GM21717 (cell line): ENCODE data around the gene TSSK6.

ENCODE experiments used
- ATAC-seq: cut with Tn5 transposase; IDR thresholded peaks from one replicate; pipeline ENCODE4 v1.9.1; 2021; ENCODE audit warnings: mild to moderate bottlenecking, moderate library complexity; ENCODE audit not compliant: unreplicated experiment

The TSSK6 gene

GRCh38 chr19:19514881-19515641 lies at the start of gene TSSK6:
TSS of gene TSSK6 (minus strand) at chr19:19515548. CDS start at chr19:19515427, 121 bp downstream.
- no peak for ATAC-seq

DNA sequence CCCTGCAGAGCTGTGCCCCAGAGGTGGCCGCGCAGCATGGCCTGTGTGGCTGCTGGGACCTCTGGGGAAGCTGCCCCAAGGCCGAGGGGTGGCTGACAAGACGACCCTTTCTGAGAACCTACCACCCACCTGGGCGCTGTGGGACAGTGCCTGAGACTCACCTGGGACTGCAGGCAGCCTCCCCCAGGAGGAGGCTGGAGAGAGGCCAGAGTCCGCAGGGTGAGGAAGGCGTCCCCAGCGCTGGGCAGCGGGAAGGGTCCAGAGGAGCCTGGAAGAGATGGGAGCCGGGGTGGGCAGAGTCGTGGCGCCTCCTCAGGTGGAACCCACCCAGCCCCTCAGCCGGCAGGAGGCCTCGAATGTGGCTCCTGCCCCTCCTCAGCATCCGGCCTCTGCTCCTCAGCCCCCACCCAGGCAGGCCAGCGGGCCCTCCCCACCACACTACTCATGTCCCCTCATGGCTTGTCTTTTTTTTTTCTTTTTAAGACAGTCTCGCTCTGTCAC lies 48.0 kb upstream of the TSSK6 start:
- no peak for ATAC-seq

DNA sequence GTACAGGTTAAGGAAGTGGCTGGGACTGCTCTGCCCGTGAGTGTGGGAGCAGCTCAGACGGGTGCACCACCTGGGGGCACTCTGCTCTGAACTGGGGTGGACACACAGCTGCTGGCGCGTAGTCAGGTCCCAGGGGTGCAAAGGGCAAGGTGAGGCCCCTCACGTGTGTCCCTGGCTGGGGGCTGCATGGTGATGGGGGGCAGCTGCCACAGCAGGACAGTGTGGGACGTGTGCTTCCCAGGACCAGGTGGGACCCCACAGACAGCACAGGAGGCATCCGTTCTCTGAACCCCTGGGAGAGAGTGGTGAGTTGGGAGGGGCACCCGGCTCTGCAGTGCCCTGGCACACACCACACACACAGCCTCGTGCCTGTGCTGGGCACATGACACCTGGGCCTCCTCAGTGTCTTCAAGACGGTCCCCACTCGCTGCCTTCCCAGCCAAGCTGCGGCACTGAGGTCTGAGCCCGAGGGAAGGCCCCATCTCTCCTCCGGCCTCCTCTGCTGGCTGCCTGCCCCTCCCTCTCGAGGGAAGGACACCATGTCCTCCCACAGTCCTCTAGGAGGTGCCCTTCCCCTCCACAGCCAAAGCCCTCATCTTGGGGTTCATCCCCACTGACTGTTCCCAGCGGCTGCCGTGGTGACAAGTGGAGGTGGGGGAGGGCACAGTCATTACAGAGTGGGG lies 47.5 kb upstream of the TSSK6 start:
- no peak for ATAC-seq

- no peak for ATAC-seq
Measured at GRCh38 chr19:19561946-19562664, 46.8 kb upstream of the TSSK6 start.

GRCh38 chr19:19559931-19560330 lies 44.6 kb upstream of the TSSK6 start:
- ATAC-seq: no peak

GRCh38 chr19:19558636-19559035 lies 43.3 kb upstream of the TSSK6 start:
- ATAC-seq: no peak

GRCh38 chr19:19558055-19558454 lies 42.7 kb upstream of the TSSK6 start:
- ATAC-seq: no peak

DNA sequence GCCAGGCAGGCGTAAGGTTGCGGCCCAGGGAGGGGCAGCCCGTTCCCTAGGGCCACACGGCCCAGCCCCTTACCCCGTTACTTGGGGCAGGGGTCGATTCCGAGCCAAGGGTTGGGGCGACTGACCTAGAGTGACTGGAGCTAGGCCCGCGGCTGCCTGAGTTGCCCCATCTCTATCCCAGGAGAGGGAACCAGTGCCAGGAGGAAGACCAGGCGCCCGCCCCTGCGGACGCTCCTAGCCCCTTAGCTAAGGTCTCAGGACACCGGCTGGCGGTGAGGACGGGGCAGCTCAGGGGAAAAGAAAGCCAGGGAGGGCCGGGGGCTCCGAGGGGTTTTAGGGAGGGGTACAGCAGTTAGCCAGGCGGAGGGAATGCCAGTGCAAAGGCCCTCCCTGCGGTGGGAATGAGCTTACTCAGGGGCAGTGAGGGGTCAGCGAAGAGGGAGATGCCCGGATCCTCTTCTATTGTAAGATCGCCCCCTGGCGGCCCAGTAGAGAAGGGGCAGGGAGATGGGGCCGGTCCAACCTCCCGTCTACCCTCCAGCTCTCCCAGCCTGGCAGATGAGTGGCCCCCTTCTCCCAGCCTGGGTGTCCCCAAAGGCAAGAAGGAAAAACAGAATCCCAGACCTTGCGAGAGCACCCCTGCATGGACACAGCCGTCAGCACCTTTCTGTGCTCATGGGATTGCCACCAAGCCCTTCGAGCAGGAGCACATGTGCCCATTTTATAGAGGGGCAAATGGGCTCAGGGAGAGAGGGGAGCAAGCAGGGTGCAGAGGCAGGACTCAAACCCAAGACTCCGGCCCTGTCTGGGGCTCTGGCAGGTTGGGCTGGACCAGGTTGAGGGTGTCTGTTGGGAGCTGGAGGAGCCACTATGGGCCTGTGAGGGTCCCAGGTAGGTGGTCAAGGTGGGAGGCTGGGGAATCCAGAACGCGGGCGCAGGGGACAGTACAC lies 39.0 kb upstream of the TSSK6 start:
- ATAC-seq: no peak

DNA sequence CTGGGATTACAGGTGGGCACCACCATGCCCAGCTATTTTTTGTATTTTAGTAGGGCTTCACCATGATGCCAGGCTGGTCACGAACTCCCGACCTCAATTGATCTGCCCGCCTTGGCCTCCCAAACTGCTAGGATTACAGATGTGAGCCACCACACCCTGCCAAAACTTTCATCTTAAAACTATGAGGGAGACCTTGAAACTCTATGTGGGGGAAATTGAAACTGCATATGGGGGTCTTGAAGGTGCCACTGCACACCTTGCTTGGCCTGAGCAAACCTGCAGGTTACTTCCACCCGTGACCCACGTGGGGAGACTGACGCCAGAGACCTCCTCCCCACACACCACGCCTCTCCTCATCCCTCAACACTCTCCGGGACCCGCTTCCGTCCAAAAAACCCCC lies 38.3 kb upstream of the TSSK6 start:
- no peak for ATAC-seq

DNA sequence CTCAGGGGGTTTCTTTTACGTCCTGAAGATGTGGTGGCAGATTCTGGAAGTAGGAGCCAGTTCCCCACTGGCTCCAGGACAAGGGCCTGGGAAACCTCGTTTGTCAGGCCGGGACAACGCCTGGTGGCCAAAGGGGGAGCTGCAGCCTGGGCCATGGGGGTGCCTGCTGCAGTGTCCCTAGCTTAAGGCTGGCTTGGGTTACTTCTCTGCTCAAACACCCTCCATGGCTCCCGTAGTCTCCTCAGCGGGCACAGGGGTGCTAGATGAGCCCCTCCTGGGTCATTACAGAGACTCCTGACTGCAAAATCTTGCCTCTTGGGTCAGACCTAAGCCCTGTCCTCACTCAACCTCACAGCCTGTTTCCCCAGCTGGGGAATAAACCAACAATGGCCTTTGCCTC lies 37.5 kb upstream of the TSSK6 start:
- no peak for ATAC-seq

- ATAC-seq: no peak
Measured at GRCh38 chr19:19551853-19552192, 36.5 kb upstream of the TSSK6 start.

GRCh38 chr19:19550972-19551852 lies 35.9 kb upstream of the TSSK6 start:
- ATAC-seq: no peak

DNA sequence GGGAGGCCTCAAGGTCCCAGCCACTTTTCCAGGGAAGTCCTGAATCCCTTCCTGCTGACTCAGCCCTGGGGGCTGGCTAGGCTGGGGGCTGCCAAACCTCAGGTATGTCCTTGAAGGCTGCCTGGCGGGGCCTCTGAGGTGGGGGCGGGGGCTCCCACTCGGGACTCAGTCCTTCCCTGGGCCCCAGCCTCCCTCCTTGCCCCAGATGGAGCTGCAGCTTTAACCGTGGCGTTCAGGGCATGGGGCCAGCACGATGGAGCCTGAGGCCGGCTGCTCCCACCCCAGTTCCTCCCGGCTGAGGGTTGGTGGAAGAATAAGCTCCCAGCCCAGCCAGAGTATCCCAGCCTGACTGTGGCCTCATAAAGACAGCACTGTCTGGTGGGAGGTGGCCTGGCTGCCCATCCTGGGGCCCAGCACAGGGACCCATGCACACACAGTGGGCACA lies 35.2 kb upstream of the TSSK6 start:
- ATAC-seq: no peak

- ATAC-seq: no peak
Measured at GRCh38 chr19:19549804-19550464, 34.6 kb upstream of the TSSK6 start.

GRCh38 chr19:19548915-19549759 lies 33.8 kb upstream of the TSSK6 start:
- no peak for ATAC-seq

DNA sequence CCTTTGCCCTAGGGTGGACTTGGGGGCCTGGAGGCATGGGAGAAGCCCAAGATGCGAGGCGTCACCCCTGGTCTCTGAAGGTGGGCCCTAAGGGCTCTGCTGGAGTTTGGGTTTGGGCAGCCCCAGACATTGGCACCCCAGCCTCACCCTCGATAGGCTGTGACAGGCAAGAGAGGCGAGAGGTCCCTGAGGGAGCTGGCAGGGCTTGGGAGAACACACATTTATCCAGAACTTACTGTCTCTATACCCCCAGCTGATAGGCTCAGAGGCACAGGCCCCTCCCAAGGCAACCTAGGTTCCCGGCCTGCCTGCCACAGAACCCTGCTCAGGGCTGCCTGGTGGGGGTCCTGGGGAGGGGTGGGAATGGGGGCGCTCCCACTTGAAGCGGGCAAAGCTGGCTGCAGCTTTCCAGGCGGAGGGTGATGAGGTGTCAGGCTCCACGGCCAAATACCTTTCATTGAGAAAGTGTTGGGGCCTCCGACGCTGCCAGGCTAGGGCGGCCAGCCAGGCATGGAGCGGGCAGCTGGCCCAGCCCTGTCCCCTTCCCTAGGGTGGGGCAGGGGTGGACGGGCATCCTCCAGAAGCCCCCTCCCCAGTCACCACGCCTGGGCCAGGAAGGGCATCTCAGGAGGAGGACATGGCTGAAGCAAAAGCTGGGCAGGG lies 32.5 kb upstream of the TSSK6 start:
- ATAC-seq: no peak

- no peak for ATAC-seq
Measured at GRCh38 chr19:19546751-19547162, 31.4 kb upstream of the TSSK6 start.

DNA sequence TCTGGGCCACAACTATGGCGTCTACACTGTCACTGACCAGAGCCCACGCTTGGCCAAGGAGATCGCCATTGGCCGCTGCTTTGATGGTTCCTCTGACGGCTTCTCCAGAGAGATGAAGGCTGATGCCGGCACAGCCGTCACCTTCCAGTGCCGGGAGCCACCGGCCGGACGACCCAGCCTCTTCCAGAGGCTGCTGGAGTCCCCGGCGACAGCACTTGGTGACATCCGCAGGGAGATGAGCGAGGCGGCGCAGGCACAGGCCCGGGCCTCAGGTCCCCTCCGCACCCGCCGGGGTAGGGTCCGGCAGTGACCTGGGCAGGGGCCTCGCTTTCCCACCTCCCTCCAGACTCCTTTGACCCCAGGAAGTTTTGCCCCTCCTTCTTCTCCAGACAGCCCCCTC lies 30.4 kb upstream of the TSSK6 start:
- ATAC-seq: no peak
